ENCODE results near the gene CBFA2T2. TPM values are rescaled to one million over a fixed set of nuclear protein-coding genes. Genes with fewer than 3 reads are reported as not detected.

The CBFA2T2 gene
- polyA plus RNA-seq, 3 donors, result 1.7 to 9.7 (median 4.9) TPM

DNA sequence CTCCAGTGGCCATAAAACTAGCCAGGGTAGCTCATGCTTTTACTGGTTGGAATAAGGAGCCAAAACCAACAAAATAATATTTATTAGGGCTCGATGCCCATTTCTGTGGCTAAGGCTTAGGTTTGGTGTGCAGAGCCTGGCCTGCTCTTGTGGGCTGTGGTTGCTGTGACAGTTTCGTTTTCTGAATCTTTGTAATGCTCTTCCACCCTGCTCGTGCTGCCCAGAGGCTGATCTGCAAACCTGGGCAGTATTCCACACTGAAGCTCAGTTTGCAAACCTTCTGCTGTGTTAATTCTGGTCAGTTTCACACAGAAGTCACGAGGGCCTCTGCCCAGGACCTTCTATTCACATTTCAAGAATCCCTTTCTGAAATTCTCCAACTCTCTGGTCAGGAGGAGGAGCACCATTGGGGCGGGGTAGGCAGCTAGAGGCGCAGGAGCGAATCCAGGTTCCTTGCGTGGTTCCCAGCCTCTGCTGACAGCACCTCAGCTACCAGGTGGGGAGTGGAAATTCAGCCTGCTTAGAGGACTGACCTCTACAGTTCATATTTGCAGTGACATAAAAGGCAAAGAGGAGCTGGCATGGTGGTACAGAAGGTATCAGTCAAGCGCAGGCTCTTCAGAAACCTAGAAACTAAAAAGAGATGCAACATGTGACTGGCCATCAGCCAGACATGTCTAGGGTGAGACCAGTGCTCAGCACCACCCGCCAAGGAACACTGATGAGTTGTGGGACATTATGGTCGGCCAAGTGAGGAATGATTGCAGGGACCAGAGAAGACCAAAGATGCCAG lies 157.9 kb downstream of the CBFA2T2 start:
- Mint-ChIP-seq H3K36me3 (peaks cover 25 to 35% of the 10 kb centered on the region in 2 donors), H3K4me3 (no peak overlapping the region), H3K27me3 (ENCODE audit: low read depth in 3 of 3) (peaks cover 0 to 3% (median 0%) of the 10 kb centered on the region in 3 donors), H3K27ac (peak overlapping the region in 2 of 7 donors; percentile 61 to 73), H3K9me3 (no peaks in the 10 kb centered on the region), H3K4me1 (no peaks in the 10 kb centered on the region)
- Histone ChIP-seq H3K9me3 (replicated peaks in 1 of 2; ENCODE audit: control insufficient read depth in 1 of 2, insufficient read depth in 1 of 2, low read length in 2 of 2) (no peaks in the 10 kb centered on the region), H3K4me2 (replicated peaks; ENCODE audit: extremely low read depth, low read length, poor library complexity, severe bottlenecking) (no peak overlapping the region), H3K27me3 (ENCODE audit: control insufficient read depth in 2 of 2, insufficient read depth in 2 of 2, low read length in 2 of 2) (no peaks in the 10 kb centered on the region), H2AFZ (ENCODE audit: insufficient read depth, low read depth, low read length, poor library complexity, severe bottlenecking) (no peak overlapping the region), H3K79me2 (ENCODE audit: insufficient read depth, low read length) (no peaks in the 10 kb centered on the region), H3K36me3 (replicated peaks in 1 of 2; ENCODE audit: control insufficient read depth in 1 of 2, insufficient read depth in 2 of 2, low read length in 2 of 2) (peaks cover 23 to 32% of the 10 kb centered on the region in 2 donors), H3K9ac (ENCODE audit: insufficient read depth, low read length, poor library complexity, severe bottlenecking) (no peak overlapping the region), H3K4me3 (replicated peaks in 1 of 3; ENCODE audit: low read depth in 2 of 3, low read length in 3 of 3) (no peak overlapping the region), H4K20me1 (ENCODE audit: insufficient read depth, low read length) (no peaks in the 10 kb centered on the region), H3K27ac (ENCODE audit: low read depth in 1 of 2, low read length in 2 of 2) (no peak overlapping the region), H3K4me1 (ENCODE audit: control insufficient read depth in 1 of 2, insufficient read depth in 2 of 2, low read length in 2 of 2) (no peaks in the 10 kb centered on the region)
- DNase-seq, result no peak
- TF ChIP-seq, protein P1, sequence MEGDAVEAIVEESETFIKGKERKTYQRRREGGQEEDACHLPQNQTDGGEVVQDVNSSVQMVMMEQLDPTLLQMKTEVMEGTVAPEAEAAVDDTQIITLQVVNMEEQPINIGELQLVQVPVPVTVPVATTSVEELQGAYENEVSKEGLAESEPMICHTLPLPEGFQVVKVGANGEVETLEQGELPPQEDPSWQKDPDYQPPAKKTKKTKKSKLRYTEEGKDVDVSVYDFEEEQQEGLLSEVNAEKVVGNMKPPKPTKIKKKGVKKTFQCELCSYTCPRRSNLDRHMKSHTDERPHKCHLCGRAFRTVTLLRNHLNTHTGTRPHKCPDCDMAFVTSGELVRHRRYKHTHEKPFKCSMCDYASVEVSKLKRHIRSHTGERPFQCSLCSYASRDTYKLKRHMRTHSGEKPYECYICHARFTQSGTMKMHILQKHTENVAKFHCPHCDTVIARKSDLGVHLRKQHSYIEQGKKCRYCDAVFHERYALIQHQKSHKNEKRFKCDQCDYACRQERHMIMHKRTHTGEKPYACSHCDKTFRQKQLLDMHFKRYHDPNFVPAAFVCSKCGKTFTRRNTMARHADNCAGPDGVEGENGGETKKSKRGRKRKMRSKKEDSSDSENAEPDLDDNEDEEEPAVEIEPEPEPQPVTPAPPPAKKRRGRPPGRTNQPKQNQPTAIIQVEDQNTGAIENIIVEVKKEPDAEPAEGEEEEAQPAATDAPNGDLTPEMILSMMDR (IDR thresholded peaks at IDR 0.05), result no peak
- WGBS (ENCODE audit: insufficient coverage), result 88% methylated on average over 10 of the region's 11 CpGs
- intact Hi-C loops (cut with micrococcal nuclease), result no loop called here

DNA sequence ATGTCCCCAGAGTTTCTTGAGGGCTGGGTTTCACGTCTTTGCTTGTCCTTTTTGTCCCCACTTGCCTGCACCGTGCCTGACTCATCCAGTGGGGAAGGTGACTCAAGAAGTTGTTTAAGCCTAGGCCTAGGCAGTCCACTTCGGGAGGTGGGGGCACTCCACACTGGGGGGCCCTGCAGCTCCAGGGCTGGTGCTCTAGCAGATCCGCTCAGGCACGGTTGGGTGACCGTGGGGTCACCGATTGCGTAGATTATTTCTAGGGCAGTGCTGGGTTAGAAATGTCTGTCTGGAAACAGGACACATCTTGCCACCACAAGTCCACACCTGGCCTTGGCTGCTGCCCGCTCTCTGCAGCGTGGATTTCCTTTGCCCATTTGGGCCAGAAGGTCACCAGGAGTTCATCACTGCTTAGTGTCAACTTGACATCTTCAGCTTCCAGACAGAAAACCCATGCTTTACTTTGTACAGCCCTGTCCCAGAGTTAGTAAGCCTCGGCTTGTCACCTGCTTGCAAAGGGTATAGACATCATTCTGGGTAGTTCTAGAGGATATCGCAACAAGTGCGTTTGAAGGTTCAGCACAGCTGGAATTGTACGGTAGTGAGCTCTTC lies 158.6 kb downstream of the CBFA2T2 start:
- Mint-ChIP-seq H3K4me3 (no peak overlapping the region), H3K9me3 (no peaks in the 10 kb centered on the region), H3K27me3 (ENCODE audit: low read depth in 3 of 3) (peaks cover 0 to 3% (median 2%) of the 10 kb centered on the region in 3 donors), H3K36me3 (peaks cover 21 to 30% of the 10 kb centered on the region in 2 donors), H3K4me1 (peaks cover 4% of the 10 kb centered on the region), H3K27ac (no peak overlapping the region)
- Histone ChIP-seq H3K4me2 (replicated peaks; ENCODE audit: extremely low read depth, low read length, poor library complexity, severe bottlenecking) (no peak overlapping the region), H3K27ac (ENCODE audit: low read depth in 1 of 2, low read length in 2 of 2) (no peak overlapping the region), H4K20me1 (ENCODE audit: insufficient read depth, low read length) (no peaks in the 10 kb centered on the region), H3K36me3 (replicated peaks in 1 of 2; ENCODE audit: control insufficient read depth in 1 of 2, insufficient read depth in 2 of 2, low read length in 2 of 2) (peaks cover 20 to 28% of the 10 kb centered on the region in 2 donors), H3K79me2 (ENCODE audit: insufficient read depth, low read length) (no peaks in the 10 kb centered on the region), H2AFZ (ENCODE audit: insufficient read depth, low read depth, low read length, poor library complexity, severe bottlenecking) (no peak overlapping the region), H3K9me3 (replicated peaks in 1 of 2; ENCODE audit: control insufficient read depth in 1 of 2, insufficient read depth in 1 of 2, low read length in 2 of 2) (no peaks in the 10 kb centered on the region), H3K4me1 (ENCODE audit: control insufficient read depth in 1 of 2, insufficient read depth in 2 of 2, low read length in 2 of 2) (no peaks in the 10 kb centered on the region), H3K9ac (ENCODE audit: insufficient read depth, low read length, poor library complexity, severe bottlenecking) (no peak overlapping the region), H3K4me3 (replicated peaks in 1 of 3; ENCODE audit: low read depth in 2 of 3, low read length in 3 of 3) (no peak overlapping the region), H3K27me3 (ENCODE audit: control insufficient read depth in 2 of 2, insufficient read depth in 2 of 2, low read length in 2 of 2) (no peaks in the 10 kb centered on the region)
- intact Hi-C loops (cut with micrococcal nuclease), result no loop called here
- 98% methylated on average over 10 of the region's 14 CpGs for WGBS (ENCODE audit: insufficient coverage)
- TF ChIP-seq, protein P1 (IDR thresholded peaks at IDR 0.05), result no peak
- no peak for DNase-seq

All from CD14-positive monocyte (primary cell).